Suppressor macrophage (primary cell): ENCODE data around the gene ELP1.
"Not testable (repeated sequence)": the region's sequence is repeated elsewhere in the genome, so short reads cannot be mapped to it uniquely, and the experiment has no call there.

Source experiments
- DNase-seq, 4 experiments: peaks; one replicate each; pipeline ENCODE4 v3.0.0-alpha.2; 2020 to 2022
- total RNA-seq, 17 experiments: gene quantifications; one replicate each; lab custom pipeline; 2026; ENCODE audit warnings: mixed read lengths in 6 of 17, inconsistent platforms in 3 of 17; lab: John Stamatoyannopoulos, UW

The ELP1 gene
- total RNA-seq = 30.3 to 75.8 (median 60.0) reads per million in 17 experiments

GRCh38 chr9:108933718-108934322 is at the start of gene ELP1:
Gene ELP1, minus strand, starts transcription at chr9:108934124. Its CDS starts 2,978 bp downstream, at chr9:108931146.
- DNase-seq = peak; percentile 96 to 98 (median 97)

GRCh38 chr9:108980893-108981292 is 47.0 kb upstream of the ELP1 start:
- no peak for DNase-seq

GRCh38 chr9:108978205-108978604 is 44.3 kb upstream of the ELP1 start:
- no peak for DNase-seq

- no peak for DNase-seq
These were observed 40.0 kb upstream of the ELP1 start for GRCh38 chr9:108973895-108974294.

GRCh38 chr9:108972626-108973209 is 38.8 kb upstream of the ELP1 start:
- DNase-seq = no peak

GRCh38 chr9:108972186-108972585 is 38.3 kb upstream of the ELP1 start:
- DNase-seq = no peak

GRCh38 chr9:108971392-108971791 is 37.5 kb upstream of the ELP1 start:
- DNase-seq = not testable (repeated sequence)

GRCh38 chr9:108967916-108968315 is 34.0 kb upstream of the ELP1 start:
- DNase-seq = no peak

GRCh38 chr9:108963459-108964143 is 29.7 kb upstream of the ELP1 start:
- DNase-seq = no peak

GRCh38 chr9:108961151-108961550 is 27.2 kb upstream of the ELP1 start:
- no peak for DNase-seq

- no peak for DNase-seq
These were observed 26.4 kb upstream of the ELP1 start for GRCh38 chr9:108960331-108960730.

- no peak for DNase-seq
These were observed 22.7 kb upstream of the ELP1 start for GRCh38 chr9:108956631-108957026.

- no peak for DNase-seq
These were observed 22.2 kb upstream of the ELP1 start for GRCh38 chr9:108956022-108956630.

- DNase-seq = peak; percentile 13 to 66 (median 46)
These were observed 20.2 kb upstream of the ELP1 start for GRCh38 chr9:108953983-108954574.

- DNase-seq = no peak
These were observed 17.7 kb upstream of the ELP1 start for GRCh38 chr9:108951578-108951977.

GRCh38 chr9:108950168-108950567 is 16.2 kb upstream of the ELP1 start:
- DNase-seq = no peak

GRCh38 chr9:108939975-108940374 is 6.1 kb upstream of the ELP1 start:
- no peak for DNase-seq

GRCh38 chr9:108937561-108938305 is 3.8 kb upstream of the ELP1 start:
- no peak for DNase-seq

GRCh38 chr9:108934323-108934893 is 484 bp upstream of the ELP1 start, which contains the start of gene ABITRAM:
Gene ABITRAM, plus strand, starts transcription at chr9:108934400. Its CDS starts 87 bp downstream, at chr9:108934487.
- peak; percentile 89 to 95 (median 92) for DNase-seq

GRCh38 chr9:108933231-108933717 is 650 bp downstream of the ELP1 start:
- DNase-seq = peak in 2 of 4 experiments; percentile 2 to 6

- DNase-seq = no peak
These were observed 5.5 kb downstream of the ELP1 start for GRCh38 chr9:108928386-108928785.

- no peak for DNase-seq
These were observed 9.5 kb downstream of the ELP1 start for GRCh38 chr9:108924466-108924865.
